DMS53 treated with DMSO at 0.1 percent for 48 hours (cell line): ENCODE data around the gene LAYN.

Experiments
- DNase-seq: peaks from one replicate; lab custom pipeline; 2025; ENCODE audit not compliant: unreplicated experiment; lab: John Stamatoyannopoulos, UW

LAYN gene

GRCh38 chr11:111589886-111590499 lies 49.5 kb downstream of the LAYN start:
- DNase-seq: no peak

GRCh38 chr11:111591187-111591960 lies 50.9 kb downstream of the LAYN start:
- DNase-seq: no peak

- DNase-seq: no peak
Observed at GRCh38 chr11:111592491-111592890, 52.0 kb downstream of the LAYN start.

GRCh38 chr11:111596319-111596718 lies 55.8 kb downstream of the LAYN start:
- DNase-seq: no peak

GRCh38 chr11:111598148-111598547 lies 57.6 kb downstream of the LAYN start:
- no peak for DNase-seq

GRCh38 chr11:111598559-111598958 lies 58.0 kb downstream of the LAYN start:
- DNase-seq: no peak

- DNase-seq: no peak
Observed at GRCh38 chr11:111601636-111601978, 61.1 kb downstream of the LAYN start.

- peak; percentile 90 for DNase-seq
Observed at GRCh38 chr11:111601979-111602864, 61.7 kb downstream of the LAYN start, which contains the start of gene SIK2. TSS of gene SIK2 (plus strand) at chr11:111602449. CDS start at chr11:111602564, 115 bp downstream.

- DNase-seq: peak; percentile 9
Observed at GRCh38 chr11:111602865-111603610, 62.5 kb downstream of the LAYN start.

GRCh38 chr11:111603611-111604130 lies 63.2 kb downstream of the LAYN start:
- DNase-seq: no peak

GRCh38 chr11:111604392-111605009 lies 64.0 kb downstream of the LAYN start:
- DNase-seq: peak; percentile 56

- no peak for DNase-seq
Observed at GRCh38 chr11:111605681-111606080, 65.2 kb downstream of the LAYN start.

GRCh38 chr11:111606986-111607385 lies 66.5 kb downstream of the LAYN start:
- DNase-seq: no peak

- no peak for DNase-seq
Observed at GRCh38 chr11:111607751-111608150, 67.2 kb downstream of the LAYN start.
